ENCODE measurements around the gene GARIN5A.
"Not testable (repeated sequence)": the region's sequence is repeated elsewhere in the genome, so short reads cannot be mapped to it uniquely, and the experiment has no call there.

The GARIN5A gene

DNA sequence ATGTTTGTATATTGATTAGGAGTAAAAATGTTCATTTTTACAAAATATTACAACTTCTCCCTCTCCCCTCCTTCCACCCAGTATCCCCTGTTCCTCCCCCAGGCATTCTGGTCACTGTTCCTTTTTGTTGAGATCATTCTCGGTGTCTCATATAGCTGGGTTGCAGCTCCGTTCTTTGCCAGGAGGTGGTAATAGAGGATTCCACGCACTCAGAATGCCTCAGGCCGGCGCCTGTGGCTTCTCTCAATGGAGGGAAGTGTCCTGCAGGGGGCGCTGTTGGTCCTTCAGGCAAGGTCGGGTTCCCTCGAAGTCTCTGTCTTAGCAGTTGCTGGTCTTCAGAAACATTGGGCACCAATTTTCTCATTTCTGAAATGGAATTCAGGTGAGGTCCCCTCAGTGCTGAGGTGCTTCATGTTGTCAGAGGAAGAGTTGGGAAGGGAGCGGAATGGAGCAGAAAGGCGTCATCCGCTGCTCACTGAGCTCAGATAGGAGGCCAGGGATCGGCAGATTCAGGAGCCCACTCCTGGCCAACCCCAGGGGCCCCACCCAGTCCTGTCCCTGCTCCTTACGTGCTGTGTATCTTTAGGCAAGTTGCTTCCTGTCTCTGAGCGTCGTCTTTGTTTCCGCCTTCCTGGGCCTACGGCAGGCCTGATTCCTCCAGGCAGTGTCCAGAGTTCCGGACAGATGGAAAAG is 10.3 kb upstream of the GARIN5A start:
- no peak for DNase-seq

- DNase-seq = no peak
Observed at GRCh38 chr19:50485284-50485955, 8.8 kb upstream of the GARIN5A start.

- DNase-seq = no peak
Observed at GRCh38 chr19:50482916-50483315, 6.3 kb upstream of the GARIN5A start.

DNA sequence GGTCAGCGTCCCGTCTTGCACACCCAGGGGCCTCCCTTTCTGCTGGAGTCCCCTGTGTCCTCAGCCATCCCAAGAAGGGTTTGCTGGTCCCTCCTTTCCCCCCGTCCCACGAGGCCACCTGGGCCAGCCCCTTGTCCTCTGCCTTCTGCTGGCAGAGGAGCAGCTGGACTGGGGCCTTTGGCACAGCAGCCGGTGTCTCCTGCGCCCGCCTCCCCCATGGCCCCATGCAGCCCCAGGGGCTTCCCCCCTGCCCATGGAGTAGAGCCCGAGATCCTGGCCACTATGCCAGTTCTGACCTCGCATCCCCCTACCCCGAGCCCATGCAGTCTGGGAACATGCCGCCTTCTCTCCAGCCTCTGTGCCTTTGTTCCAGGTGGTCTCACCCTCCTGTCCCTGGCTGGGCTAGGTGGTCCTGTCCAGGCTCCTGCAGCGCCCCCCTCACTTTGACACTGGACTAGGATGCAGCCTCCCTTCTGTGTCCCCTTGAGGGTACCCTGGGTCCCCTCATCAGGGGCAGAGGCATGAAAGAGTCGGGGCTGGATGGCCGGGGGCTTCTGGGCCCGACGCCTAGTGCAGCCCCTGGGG is 5.7 kb upstream of the GARIN5A start:
- DNase-seq = no peak

DNA sequence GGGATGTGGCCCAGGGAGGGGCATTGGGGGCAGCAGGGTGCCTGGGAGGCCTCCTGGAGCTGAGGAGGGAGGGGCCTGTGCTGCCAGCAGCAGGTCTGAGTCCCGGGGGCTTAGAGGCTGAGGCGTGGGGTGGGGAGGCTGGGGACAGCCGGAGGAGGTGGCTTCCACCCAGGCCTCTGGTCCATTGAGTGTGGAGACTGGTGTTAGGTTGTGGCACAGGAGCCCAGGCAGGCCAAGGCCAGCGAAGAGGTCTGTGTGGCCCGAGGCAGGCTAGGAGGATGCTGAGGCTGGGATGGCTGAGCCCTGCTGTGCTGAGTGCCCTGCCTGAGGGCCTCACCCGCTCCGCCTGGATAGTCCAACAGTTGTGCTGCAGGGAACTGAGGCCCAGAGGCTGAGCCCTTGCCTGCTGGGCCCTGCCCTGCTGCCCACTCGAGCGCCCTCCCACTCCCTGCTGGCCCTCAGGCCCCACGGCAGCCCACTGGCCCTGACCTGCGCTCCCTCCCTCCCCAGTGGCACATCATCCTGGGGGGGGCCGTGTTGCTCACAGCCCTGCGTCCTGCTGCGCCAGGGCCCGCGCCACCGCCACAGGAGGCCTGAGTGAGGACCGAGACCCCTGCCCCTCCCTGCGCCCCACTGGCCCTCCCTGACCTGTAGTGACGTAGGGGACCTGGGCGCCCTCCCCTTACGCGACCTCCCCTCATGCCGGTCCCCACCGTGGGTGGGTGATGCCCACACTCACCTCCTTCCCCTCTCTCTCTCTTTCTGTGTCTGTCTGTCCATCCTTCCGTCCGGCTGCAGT is 4.9 kb upstream of the GARIN5A start:
- DNase-seq = no peak

GRCh38 chr19:50480281-50481111 is 3.8 kb upstream of the GARIN5A start:
- DNase-seq = no peak

- DNase-seq = no peak
Observed at GRCh38 chr19:50479761-50480251, 3.2 kb upstream of the GARIN5A start.

- no peak for DNase-seq
Observed at GRCh38 chr19:50478901-50479715, 2.5 kb upstream of the GARIN5A start.

DNA sequence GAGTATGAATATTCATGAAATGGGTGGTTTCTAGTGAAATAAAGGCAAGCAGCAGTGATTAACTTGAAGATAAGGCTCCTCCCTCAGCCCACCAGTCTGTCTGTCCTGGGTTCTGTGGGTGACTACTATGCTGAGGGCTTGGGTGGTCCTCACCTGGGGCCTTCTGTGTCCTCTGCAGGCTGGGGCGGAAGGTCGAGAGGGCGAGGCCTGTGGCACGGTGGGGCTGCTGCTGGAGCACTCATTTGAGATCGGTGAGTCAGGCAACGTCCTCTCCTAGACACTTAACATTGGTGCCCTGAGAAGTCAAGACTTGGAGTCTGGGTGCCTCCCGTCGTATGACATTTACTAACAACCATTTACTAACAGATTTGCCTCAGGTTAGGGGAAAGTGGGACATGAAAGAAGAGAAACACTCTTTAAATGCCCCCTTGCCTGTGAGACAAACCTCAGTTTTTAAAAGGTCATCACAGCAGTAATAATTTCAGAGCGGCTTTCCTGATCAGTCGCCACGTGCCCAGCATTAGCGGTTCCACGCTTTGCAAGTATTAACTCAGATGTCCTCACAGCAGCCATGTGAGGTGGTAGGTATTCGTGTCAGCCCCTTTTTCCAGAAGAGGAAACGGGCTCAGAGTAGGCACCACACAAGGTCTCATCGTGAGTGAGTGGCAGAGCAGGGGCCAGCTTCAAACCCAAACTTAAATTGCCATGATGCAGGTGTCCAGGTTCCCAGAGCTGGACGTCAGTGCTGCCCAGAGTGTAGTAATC is 1.3 kb upstream of the GARIN5A start:
- DNase-seq = no peak

GRCh38 chr19:50476907-50477238 is 225 bp upstream of the GARIN5A start:
- no peak for DNase-seq

GRCh38 chr19:50475736-50476223 is 868 bp downstream of the GARIN5A start:
- no peak for DNase-seq

GRCh38 chr19:50475101-50475568 is 1.5 kb downstream of the GARIN5A start:
- DNase-seq = no peak

GRCh38 chr19:50473336-50473735 is 3.3 kb downstream of the GARIN5A start:
- not testable (repeated sequence) for DNase-seq

GRCh38 chr19:50468818-50469217 is 7.8 kb downstream of the GARIN5A start:
- DNase-seq = no peak

DNA sequence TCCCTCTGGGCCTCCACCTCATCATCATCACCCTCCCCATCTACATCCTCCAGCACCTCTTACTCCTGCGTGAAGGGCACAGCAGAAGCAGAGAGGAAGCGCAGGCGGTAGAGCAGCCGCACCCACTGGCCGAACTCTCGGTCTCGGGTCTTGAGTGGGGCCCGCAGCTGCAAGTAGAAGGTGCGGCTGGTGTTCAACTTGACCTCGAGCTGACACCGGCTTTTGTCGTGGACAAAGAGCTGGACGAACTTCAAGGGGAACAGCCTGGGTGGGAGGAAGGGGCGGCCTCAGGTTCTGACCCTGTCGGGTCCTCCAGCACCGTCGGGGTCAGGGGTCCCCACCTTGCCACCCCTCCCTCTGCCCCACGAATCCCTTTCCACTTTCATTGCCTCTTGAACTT is 9.1 kb downstream of the GARIN5A start:
- no peak for DNase-seq

GRCh38 chr19:50466706-50467039 is 10.0 kb downstream of the GARIN5A start:
- no peak for DNase-seq

DNA sequence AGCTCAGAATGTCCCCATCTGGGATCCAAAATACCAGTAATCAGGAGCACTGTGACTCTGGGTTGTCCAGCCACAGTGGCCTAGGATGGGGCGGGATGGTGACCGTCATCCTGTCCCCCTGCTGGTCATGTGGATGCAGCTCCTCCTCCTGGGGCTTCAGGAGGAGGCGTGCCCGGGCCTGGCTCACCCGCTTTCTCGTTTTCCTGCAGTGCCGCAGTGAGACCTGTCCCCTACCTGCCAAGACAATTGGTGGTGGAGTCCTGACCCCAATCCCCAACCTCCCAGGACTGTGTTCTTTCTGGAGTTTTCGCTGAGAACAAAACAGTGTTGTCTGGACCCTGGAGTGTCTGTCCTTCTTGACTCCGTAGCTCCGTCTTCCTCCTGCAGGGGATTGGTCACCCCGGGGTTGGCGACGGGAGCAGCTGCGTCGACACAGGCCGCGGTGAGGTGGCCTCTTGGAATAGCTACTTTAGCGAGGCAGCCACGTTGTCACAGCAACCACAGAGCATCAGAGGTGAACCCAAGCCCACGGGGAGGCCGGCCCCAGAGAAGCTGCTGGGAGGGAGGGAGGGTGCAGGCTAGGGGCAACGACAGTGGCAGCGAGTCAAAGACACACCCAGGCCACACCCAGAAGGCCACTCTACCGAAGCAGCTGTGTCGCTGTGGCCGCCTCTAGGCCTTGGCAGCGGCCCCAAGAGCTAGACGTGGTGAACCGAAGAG is 10.5 kb downstream of the GARIN5A start:
- DNase-seq = peak; percentile 53

DNA sequence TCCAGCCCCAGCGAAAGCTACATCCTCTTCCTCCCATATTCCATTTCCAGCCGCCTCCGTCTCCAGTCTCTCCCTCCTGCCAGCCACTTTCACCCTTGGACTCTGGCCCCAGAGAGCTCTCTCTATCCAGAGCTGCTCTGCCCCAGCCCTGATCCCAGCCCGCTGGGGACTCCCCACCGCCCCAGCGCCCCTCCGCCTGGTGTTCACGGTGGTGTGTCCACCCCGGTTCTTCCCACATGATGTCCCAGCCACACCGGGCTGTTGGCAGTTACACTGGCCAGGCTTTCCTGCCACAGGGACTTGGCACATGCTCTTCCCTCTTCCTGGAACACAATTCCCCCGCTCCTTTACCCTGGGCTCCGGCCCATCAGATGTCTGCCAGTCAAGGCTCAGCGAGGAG is 11.6 kb downstream of the GARIN5A start:
- no peak for DNase-seq

DNA sequence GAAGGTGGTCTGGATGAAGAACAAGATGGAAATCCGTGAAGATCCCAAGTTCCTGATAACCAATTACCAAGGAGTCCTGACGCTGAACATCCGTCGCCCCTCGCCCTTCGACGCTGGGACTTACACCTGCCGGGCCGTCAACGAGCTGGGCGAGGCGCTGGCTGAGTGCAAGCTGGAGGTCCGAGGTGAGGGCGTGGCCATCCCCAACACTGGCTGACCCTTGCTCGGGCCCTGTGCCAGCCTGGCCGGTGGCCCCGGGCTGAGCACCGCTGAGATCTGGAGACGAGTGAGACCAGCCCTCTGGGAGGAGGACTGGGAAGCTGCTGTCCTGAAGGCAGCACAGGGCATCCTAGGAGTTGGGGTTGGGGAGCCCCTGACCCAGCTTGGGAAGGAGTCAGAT is 12.3 kb downstream of the GARIN5A start:
- no peak for DNase-seq

DNA sequence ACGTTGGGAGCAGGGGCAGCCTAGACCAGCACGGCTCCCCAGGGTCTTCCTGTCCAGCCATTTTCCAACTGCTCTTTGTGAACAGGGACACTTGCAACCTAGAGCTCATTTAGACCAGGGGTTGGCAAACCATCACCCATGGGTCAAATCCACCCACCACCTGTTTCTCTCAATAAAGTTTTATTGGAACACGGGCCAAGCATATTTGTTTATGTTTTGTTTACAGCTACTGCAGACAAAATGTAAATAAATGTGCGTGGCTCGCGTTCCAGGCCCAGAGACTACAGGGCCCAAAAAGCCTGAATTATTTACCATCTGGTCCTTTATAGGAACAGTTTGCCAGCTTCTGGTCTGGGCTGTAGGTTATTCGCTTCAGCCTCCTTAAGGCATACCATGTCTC is 13.7 kb downstream of the GARIN5A start:
- DNase-seq = no peak

Data from NCI-H510A treated with DMSO at 0.1 percent for 48 hours (cell line).